ENCODE data around the gene HNRNPF. TPM values are rescaled to one million over a fixed set of nuclear protein-coding genes. Genes with fewer than 3 reads are reported as not detected.

The HNRNPF gene
- total and polyA plus RNA-seq, 2 donors (not counting 3 experiments of a cell fraction or from before 2014, with no cell fraction given), result 144 to 230 TPM

- POLR2A ChIA-PET, result no interaction called here
- Histone ChIP-seq H3K36me3 (ENCODE audit: control insufficient read depth in 2 of 2, extremely low read depth in 1 of 2, insufficient read depth in 2 of 2, low read length in 2 of 2) (no peaks in the 10 kb centered on the region), H3K9me3 (replicated peaks; ENCODE audit: control insufficient read depth, insufficient read depth, low read length) (no peaks in the 10 kb centered on the region), H3K4me2 (ENCODE audit: insufficient read depth, low read length) (no peak overlapping the region), H3K4me1 (ENCODE audit: control insufficient read depth, extremely low read depth, insufficient read depth, low read length) (no peaks in the 10 kb centered on the region), H3K9me1 (replicated peaks; ENCODE audit: control insufficient read depth, extremely low read depth, insufficient read depth, low read length) (no peaks in the 10 kb centered on the region), H3K79me2 (ENCODE audit: control insufficient read depth, insufficient read depth, low read length) (no peaks in the 10 kb centered on the region), H4K20me1 (replicated peaks; ENCODE audit: control insufficient read depth, extremely low read depth, insufficient read depth, low read length) (no peaks in the 10 kb centered on the region), H3K27me3 (ENCODE audit: control insufficient read depth in 2 of 2, insufficient read depth in 2 of 2, low read length in 2 of 2) (peaks cover 1 to 8% of the 10 kb centered on the region in 2 experiments), H3K9ac (replicated peaks; ENCODE audit: extremely low read depth, insufficient read depth, low read length) (no peak overlapping the region), H3K27ac (ENCODE audit: insufficient read depth, low read depth, low read length) (no peak overlapping the region), H3K4me3 (replicated peaks in 1 of 3; ENCODE audit: insufficient read depth in 1 of 3, low read depth in 1 of 3, low read length in 3 of 3) (no peak overlapping the region), H2AFZ (ENCODE audit: low read depth, low read length) (no peak overlapping the region)
- DNase-seq (ENCODE audit: low read depth, low spot score) (no peak), FAIRE-seq (no peak)
- intact Hi-C loops (cut with micrococcal nuclease) (no loop called here), dilution Hi-C loops (cut with MboI; ENCODE audit: extremely low pct_ligation_motif_present, low sequenced_read_pairs) (no loop called here)
- BruUV-seq (replicated peaks), result no TSS peak
- CTCF ChIA-PET, result interaction anchor here (0.7 kb wide), 1 partner anchor 9 kb away, joined by 3 read pairs; no protein-coding TSS in a partner anchor
- TF ChIP-seq POLR2A (IDR thresholded peaks at IDR 0.05; ENCODE audit: low read depth, low read length) (no peak), POLR2AphosphoS5 (IDR thresholded peaks at IDR 0.05; ENCODE audit: insufficient read depth, low read depth, low read length) (no peak), GATA2 (IDR thresholded peaks at IDR 0.05; ENCODE audit: insufficient read depth, insufficient read length, low read depth, low read length) (no peak), CTCF (IDR thresholded peaks at IDR 0.05; ENCODE audit: extremely low read depth in 1 of 2, insufficient read depth in 1 of 2, low read depth in 1 of 2, low read length in 2 of 2) (no peak), FOS (IDR thresholded peaks at IDR 0.05; ENCODE audit: borderline replicate concordance, insufficient read depth, low read length) (no peak), MYC (IDR thresholded peaks at IDR 0.05; ENCODE audit: low read depth, low read length) (no peak), EZH2 (IDR thresholded peaks at IDR 0.05; ENCODE audit: borderline replicate concordance, low read depth, low read length, severe bottlenecking) (no peak), JUN (IDR thresholded peaks at IDR 0.05; ENCODE audit: borderline replicate concordance, insufficient read depth, insufficient read length, low read depth) (no peak), MAX (IDR thresholded peaks at IDR 0.05; ENCODE audit: insufficient read depth, insufficient read length) (no peak)
Measured at GRCh38 chr10:43354879-43355380, 54.1 kb downstream of the HNRNPF start.
